ENCODE results near the gene MAML1. TPM values are rescaled to one million over a fixed set of nuclear protein-coding genes. Genes with fewer than 3 reads are reported as not detected.

The MAML1 gene
- total RNA-seq, 1 donor from 2014 or later = 11.8 TPM

DNA sequence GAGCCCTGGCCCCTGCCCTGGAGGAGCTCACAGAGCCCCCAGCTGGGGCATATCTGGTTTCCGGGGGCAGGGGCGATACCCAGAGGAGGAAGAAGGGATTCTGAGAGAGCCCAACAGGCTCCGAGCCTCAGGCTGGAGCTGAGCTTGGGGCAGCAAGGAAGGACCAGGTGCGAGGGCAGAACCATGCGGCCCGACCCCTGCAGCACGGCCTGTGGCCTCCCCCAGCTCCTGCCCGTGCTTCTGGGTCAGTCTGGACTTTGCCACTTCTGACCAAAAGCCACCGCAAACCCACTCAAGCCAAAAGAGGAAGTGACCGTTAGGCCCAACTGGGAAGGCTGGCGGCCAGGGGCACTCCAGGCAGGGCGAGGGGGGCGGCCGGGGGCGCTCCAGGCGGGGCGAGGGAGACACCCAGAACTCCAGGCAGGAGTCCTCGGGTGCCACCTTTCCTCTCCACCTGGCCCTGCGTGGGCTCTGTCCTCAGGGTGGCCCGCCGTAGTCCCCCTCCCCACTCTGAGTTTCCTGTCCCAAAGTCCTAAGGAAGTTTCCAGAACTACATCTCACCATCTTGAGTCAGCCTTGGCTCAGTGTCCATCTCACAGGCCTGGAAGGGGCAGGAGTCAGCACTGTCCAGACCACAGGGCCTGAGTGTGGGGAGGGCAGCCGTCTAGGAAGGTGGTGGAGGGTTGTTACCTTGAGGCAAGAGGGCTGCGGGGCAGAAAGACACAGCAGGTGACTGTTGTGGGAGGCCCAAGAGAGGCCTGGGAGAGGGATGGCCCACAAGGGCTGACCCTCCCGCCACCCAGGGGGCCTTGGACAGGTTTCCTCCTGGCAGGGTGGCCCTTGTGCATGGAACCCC, 60.2 kb downstream of the MAML1 start:
- DNase-seq (ENCODE audit: low read depth) = no peak
- H3K4me3 ChIP-seq (ENCODE audit: low read depth, low read length) = no peak overlapping the region
- TF ChIP-seq CTCF (conservative IDR thresholded peaks at IDR 0.05; ENCODE audit: low read depth, low read length) = no peak

DNA sequence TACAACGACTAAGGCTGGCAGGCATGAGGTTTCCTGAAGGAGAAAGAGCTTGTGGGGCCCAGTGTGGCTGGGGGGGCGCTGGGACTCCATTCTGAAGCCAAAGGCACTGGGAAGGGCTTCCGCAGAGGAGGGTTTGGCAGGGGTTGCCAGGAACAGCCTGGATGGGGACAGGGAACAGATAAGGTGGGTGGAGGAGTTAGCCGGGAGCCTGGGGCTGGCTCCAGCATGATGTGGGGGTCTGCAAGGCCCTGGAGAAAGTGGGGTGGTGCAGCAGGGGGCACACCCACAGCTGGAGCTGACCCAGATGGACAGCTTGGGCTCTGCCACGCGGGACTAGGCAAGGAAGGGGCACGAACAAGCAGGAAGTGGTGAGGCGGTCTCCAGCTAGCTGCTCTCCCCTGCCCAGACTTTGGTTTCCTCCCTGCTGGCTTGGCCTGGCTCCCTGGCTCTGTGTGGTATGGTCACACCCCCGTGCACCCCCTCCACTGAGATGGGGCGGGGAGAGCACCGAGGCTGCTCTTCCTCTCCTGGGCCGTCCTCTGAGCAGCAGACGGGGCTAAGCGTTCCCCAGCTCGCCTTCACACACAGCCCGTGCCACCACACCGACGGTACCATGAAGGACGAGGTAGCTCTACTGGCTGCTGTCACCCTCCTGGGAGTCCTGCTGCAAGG, 61.0 kb downstream of the MAML1 start, which contains the start of gene LTC4S:
TSS of gene LTC4S (plus strand) at position 519 of the 672 bp plus-strand sequence. CDS start at position 614, 95 bp downstream.
- no peak for DNase-seq (ENCODE audit: low read depth)
- TF ChIP-seq CTCF (conservative IDR thresholded peaks at IDR 0.05; ENCODE audit: low read depth, low read length) = no peak
- no peak within 1 kb of the TSS for H3K4me3 ChIP-seq (ENCODE audit: low read depth, low read length)

DNA sequence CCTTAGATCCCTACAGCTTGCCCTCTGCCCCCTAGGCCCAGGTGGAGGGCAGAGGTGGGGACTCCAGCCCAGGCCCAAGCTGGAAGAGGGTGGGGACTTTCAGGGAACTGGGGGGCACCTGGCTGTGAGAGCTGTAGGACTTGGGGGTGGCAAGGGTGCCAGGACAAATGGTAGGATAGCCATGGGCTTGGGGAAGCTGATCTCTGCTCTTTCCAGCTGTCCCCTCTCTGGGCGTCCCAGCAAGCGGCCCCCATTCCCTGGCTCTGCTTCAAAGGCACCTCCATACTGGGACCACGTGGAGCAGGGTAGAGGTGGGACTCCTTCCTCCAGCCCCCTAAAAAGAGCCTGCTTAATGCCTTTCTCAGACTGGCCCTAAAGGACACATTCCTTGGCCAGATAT, 61.5 kb downstream of the MAML1 start:
- no peak for TF ChIP-seq CTCF (conservative IDR thresholded peaks at IDR 0.05; ENCODE audit: low read depth, low read length)
- no peak for DNase-seq (ENCODE audit: low read depth)
- H3K4me3 ChIP-seq (ENCODE audit: low read depth, low read length) = no peak overlapping the region

DNA sequence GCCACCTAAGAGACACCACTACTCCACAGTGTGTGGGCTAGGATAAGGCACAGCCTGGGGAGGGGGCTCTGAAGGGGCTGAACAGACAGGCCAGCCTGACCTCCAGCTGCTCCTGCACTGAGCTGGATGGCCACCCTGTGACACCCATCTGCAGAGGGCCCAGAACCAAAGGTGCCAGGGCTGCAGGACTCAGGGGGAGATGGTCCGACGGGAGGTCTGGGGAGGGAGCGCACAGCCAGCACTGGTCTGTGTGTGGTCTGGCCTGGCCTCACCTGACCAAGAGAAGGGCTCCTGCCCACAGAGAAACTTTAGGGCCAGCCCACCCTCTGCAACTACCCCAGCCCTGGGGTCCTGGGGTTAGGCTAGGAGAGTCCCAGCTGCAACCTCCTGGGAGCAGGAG, 62.0 kb downstream of the MAML1 start:
- H3K4me3 ChIP-seq (ENCODE audit: low read depth, low read length) = no peak overlapping the region
- DNase-seq (ENCODE audit: low read depth) = no peak
- TF ChIP-seq CTCF (conservative IDR thresholded peaks at IDR 0.05; ENCODE audit: low read depth, low read length) = no peak

GRCh38 chr5:179795049-179795862, 62.6 kb downstream of the MAML1 start:
- DNase-seq (ENCODE audit: low read depth) = no peak
- H3K4me3 ChIP-seq (ENCODE audit: low read depth, low read length) = peak overlapping the region; percentile 61
- TF ChIP-seq CTCF (conservative IDR thresholded peaks at IDR 0.05; ENCODE audit: low read depth, low read length) = no peak

GRCh38 chr5:179795863-179796833, 63.5 kb downstream of the MAML1 start:
- DNase-seq (ENCODE audit: low read depth) = no peak
- peak overlapping the region; percentile 61 for H3K4me3 ChIP-seq (ENCODE audit: low read depth, low read length)
- TF ChIP-seq CTCF (conservative IDR thresholded peaks at IDR 0.05; ENCODE audit: low read depth, low read length) = peak; percentile 58

All from epithelial cell of proximal tubule (primary cell).